IMR-90 (cell line): ENCODE measurements around the gene POMT2.

Experiments
- POLR2A ChIP-seq: IDR thresholded peaks from 2 replicates; pipeline ENCODE4 v1.6.1; 2012; ENCODE audit warnings: mild to moderate bottlenecking, low read depth, low read length
- TF ChIP-seq, protein P1 (sequence below): conservative IDR thresholded peaks from 2 replicates; pipeline ENCODE4 v1.5.1; 2012; ENCODE audit warnings: mild to moderate bottlenecking, low read depth, low read length, improper control_type of control experiment

DNA sequence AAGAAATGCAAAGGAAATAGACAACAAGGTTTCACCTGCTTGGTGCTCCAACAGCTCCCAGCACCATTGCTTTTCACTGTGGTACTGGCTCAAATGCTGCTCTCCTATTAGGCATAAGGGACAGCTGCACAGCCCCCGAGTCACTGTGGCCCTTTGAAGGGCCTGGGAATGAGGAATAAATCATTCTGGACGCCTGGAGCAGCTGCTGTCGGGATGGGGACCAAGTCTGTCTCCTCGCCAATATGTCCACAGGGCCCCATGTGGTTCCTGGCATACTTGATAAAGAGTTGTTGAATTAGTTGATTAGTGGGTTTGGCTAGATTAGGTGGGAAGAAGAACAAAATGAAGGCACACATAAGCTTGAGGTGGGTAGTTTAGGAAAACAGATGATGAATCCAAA is 36.6 kb downstream of the POMT2 start:
- TF ChIP-seq, protein P1, sequence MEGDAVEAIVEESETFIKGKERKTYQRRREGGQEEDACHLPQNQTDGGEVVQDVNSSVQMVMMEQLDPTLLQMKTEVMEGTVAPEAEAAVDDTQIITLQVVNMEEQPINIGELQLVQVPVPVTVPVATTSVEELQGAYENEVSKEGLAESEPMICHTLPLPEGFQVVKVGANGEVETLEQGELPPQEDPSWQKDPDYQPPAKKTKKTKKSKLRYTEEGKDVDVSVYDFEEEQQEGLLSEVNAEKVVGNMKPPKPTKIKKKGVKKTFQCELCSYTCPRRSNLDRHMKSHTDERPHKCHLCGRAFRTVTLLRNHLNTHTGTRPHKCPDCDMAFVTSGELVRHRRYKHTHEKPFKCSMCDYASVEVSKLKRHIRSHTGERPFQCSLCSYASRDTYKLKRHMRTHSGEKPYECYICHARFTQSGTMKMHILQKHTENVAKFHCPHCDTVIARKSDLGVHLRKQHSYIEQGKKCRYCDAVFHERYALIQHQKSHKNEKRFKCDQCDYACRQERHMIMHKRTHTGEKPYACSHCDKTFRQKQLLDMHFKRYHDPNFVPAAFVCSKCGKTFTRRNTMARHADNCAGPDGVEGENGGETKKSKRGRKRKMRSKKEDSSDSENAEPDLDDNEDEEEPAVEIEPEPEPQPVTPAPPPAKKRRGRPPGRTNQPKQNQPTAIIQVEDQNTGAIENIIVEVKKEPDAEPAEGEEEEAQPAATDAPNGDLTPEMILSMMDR: no peak
- TF ChIP-seq POLR2A: no peak
